Activated T-helper 9 cell treated with anti-CD3 and anti-CD28 coated beads, Interleukin-2, amount 50 U/mL, for 16 hours (primary cell): ENCODE results near the gene PIM3.

ENCODE experiments used
- DNase-seq: peaks from one replicate; pipeline ENCODE4 v3.0.0-alpha.2; 2020; ENCODE audit warnings: low read depth

The PIM3 gene

GRCh38 chr22:49955581-49956417, 4.8 kb upstream of the PIM3 start:
- no peak for DNase-seq

- DNase-seq: no peak
Observed at GRCh38 chr22:49956418-49956770, 4.2 kb upstream of the PIM3 start.

GRCh38 chr22:49956914-49957825, 3.4 kb upstream of the PIM3 start:
- no peak for DNase-seq

- no peak for DNase-seq
Observed at GRCh38 chr22:49957826-49958365, 2.7 kb upstream of the PIM3 start.

DNA sequence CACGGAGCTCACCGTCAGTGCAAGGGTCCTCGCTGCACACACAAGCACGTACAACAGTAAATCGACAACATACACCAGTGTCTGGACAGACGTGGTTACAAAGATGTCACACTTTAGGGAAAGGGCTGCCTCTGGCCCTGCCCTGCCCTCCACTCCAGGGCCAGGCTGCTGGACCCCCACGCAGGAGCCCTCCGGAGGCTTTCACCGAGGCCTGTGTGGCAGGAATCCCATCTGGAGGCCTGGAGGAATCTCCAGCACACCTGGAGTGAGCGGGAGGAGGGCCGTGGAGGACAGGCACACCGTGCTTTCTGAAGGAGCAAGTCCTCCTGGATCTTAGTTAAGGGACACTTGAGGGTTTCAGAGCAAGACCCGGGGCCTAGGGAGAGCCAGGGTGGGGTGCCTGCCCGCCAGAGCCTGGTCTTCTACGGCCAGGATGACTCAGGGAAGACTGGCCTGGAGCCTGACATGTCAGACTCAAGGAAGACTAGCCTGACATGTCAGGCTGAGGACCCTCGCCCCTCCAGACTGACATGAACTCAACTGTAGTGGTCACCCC, 2.1 kb upstream of the PIM3 start:
- DNase-seq: no peak

- no peak for DNase-seq
Observed at GRCh38 chr22:49958931-49959781, 1.4 kb upstream of the PIM3 start.

- DNase-seq: no peak
Observed at GRCh38 chr22:49959782-49960158, 802 bp upstream of the PIM3 start.

DNA sequence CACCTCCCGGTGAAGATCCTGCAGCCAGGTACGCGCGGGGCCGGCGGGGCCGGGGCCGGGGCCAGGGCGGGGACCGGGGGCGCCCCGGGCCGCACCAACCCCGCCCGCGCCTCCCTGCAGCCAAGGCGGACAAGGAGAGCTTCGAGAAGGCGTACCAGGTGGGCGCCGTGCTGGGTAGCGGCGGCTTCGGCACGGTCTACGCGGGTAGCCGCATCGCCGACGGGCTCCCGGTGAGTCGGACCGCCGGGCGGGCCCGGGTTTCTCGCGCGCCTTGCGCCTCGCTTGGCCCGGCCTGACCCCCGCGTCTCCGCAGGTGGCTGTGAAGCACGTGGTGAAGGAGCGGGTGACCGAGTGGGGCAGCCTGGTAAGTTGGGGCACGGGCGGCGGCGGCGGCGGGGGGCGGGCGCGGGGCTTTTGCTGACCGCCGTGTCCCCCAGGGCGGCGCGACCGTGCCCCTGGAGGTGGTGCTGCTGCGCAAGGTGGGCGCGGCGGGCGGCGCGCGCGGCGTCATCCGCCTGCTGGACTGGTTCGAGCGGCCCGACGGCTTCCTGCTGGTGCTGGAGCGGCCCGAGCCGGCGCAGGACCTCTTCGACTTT, 531 bp downstream of the PIM3 start:
- no peak for DNase-seq

- DNase-seq: no peak
Observed at GRCh38 chr22:49961601-49962011, 1.0 kb downstream of the PIM3 start.

- peak; percentile 85 for DNase-seq
Observed at GRCh38 chr22:49962012-49962750, 1.6 kb downstream of the PIM3 start.

DNA sequence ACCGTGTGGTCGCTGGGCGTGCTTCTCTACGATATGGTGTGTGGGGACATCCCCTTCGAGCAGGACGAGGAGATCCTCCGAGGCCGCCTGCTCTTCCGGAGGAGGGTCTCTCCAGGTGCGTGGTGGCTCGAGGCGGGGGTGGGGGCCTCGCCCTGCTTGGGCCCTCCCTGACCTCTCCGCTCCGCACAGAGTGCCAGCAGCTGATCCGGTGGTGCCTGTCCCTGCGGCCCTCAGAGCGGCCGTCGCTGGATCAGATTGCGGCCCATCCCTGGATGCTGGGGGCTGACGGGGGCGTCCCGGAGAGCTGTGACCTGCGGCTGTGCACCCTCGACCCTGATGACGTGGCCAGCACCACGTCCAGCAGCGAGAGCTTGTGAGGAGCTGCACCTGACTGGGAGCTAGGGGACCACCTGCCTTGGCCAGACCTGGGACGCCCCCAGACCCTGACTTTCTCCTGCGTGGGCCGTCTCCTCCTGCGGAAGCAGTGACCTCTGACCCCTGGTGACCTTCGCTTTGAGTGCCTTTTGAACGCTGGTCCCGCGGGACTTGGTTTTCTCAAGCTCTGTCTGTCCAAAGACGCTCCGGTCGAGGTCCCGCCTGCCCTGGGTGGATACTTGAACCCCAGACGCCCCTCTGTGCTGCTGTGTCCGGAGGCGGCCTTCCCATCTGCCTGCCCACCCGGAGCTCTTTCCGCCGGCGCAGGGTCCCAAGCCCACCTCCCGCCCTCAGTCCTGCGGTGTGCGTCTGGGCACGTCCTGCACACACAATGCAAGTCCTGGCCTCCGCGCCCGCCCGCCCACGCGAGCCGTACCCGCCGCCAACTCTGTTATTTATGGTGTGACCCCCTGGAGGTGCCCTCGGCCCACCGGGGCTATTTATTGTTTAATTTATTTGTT, 2.4 kb downstream of the PIM3 start:
- no peak for DNase-seq

- no peak for DNase-seq
Observed at GRCh38 chr22:49963647-49964026, 3.1 kb downstream of the PIM3 start.

DNA sequence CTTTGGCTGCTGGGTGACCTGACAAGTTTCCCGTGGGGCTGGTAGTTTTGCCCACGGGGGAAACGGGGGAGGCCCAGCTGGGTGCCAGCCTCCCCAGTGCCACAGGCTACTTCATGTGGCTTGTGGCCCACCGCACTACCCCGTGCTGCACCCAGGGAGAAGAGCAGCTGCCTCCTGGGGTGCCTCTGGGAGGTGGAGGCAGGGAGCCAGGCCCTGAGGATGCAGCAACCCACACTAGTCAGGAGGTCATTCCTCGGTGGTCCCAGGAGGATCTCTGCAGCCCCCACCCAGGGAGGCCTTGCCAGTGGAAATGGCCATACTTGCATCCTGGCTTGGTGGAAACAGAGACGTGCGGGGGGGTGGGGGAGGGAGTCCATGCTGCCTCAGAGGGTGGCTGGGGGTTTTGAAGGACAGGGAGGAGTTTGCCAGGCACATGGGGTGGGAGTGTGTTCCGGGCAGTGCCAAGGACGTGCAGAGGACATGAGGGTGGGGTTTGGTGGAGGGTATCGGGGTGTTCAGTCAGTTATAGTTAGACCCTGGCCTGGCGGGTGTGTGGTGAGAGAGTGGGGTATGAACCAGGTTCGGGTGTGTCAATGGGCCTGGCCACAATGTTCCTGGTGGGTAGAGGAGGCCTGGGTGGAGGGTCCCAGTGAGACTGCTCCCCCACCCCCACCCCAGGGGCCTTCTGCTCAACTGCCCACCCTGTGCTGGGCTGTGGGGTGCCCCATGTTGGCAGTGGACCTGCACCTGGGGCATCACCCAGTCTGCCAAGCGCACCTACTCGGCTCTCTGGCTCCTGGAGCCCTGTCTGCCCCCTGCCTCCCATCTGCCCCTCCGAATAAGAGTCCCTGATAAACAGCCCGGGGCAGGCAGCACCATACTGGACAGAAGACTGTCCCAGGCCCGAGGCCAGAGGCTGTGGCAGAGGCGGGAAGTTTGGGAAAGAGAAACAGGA, 3.8 kb downstream of the PIM3 start:
- DNase-seq: no peak

DNA sequence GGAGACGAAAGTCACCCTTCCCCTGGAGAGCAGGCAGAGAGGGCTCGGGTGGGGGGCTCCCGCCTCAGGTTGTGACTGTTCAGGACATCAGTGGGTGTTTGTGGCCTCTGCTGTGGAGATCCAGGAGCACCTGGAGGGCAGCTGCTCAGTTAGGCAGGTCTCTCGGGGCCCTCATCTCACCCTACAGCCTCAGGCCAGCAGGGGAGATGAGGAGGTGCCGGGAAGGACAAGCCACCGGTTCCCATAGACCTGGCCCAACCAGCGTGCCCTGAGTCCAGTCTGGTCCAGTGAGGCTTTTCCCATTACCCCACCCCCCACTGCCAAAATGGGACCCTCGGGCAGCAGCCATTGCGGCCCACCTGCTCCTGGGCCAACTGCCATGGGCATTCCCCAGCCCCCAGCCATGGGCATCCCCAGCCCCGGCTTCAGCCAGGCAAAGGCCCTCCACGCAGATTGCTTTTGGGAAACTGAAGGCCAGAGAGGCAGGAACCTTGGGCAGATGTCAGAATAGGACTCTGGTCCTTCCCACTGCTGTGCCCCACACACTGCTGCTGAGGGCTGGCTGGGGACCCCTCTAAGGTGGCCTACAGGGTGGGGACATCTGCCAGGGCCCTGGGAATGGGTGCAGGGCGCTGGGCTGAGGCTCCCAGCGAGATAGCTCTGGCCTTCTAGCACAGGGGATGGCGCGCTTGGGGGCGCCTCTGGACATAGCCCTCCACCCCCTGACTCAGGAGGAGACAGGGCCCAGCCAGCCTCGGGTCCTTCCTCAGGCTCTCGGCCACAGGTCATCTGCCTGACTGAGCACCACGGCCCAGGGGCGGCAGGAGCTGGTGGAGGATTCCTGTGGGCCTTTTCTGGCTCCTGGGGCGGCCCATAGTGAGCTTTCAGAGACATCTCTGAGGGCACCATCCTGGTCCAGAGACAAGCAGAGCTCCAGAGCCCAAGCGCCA, 4.8 kb downstream of the PIM3 start:
- DNase-seq: no peak

DNA sequence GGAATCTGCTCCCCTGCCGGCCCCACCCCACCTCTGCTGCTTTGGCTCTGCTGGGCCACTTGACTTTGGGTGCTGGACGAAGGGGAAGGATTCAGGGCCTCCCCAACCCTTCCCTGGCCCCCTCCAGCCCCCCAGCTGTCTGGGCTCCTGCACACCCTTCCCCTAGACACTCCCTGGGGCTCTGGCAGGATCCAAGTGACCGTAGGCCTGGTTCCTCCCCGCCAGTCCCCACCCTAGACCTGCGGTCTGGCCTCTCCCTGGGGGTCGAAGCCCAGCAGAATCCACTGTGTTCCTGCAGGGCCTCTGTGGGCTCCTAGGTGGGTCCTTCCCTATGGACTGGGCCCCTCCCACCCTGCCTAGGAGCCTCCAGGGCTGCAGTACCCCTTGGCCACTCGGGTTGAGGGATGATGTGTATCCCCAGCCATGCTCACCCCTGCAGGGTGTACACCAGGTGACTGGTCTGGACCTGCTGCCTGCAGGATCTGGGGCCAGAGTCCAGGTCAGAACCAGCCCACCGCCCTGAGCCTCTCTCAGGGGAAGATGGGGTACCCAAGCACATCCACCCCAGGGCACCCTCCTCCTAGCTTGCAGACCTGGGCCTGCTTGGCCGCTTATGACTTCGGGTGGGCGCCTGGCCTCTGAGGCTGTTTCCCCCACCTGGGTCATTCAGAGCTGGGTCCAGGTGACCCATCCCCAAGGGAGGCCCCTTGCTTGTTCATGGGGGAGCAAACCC, 5.6 kb downstream of the PIM3 start:
- no peak for DNase-seq
